ENCODE measurements around the gene P2RX6.
"Not testable (repeated sequence)": the region's sequence is repeated elsewhere in the genome, so short reads cannot be mapped to it uniquely, and the experiment has no call there.

P2RX6 gene

GRCh38 chr22:21068681-21069276, 53.8 kb downstream of the P2RX6 start:
- H3K9ac ChIP-seq (ENCODE audit: low read length) = no peak overlapping the region
- H3K4me1 ChIP-seq (ENCODE audit: control insufficient read depth, insufficient read depth, low read length) = no peaks in the 10 kb centered on the region
- H3K27me3 ChIP-seq (ENCODE audit: control insufficient read depth, insufficient read depth, low read length) = no peaks in the 10 kb centered on the region
- no peak overlapping the region for H3K4me3 ChIP-seq (ENCODE audit: low read depth, low read length)
- no peaks in the 10 kb centered on the region for H3K36me3 ChIP-seq (ENCODE audit: control insufficient read depth, insufficient read depth, low read length)
- H3K27ac ChIP-seq (ENCODE audit: low read depth, low read length) = no peak overlapping the region
- H3K9me3 ChIP-seq (ENCODE audit: control insufficient read depth, insufficient read depth, low read depth, low read length) = peaks cover 7% of the 10 kb centered on the region; the same call in 1 of the 2 replicates

GRCh38 chr22:21069375-21069774, 54.4 kb downstream of the P2RX6 start:
- peaks cover 7% of the 10 kb centered on the region; the same call in 1 of the 2 replicates for H3K9me3 ChIP-seq (ENCODE audit: control insufficient read depth, insufficient read depth, low read depth, low read length)

GRCh38 chr22:21070690-21071615, 56.0 kb downstream of the P2RX6 start:
- Histone ChIP-seq H3K4me1 (ENCODE audit: control insufficient read depth, insufficient read depth, low read length) (no peaks in the 10 kb centered on the region), H3K36me3 (ENCODE audit: control insufficient read depth, insufficient read depth, low read length) (no peaks in the 10 kb centered on the region), H3K27ac (ENCODE audit: low read depth, low read length) (no peak overlapping the region), H3K4me3 (ENCODE audit: low read depth, low read length) (no peak overlapping the region), H3K9me3 (ENCODE audit: control insufficient read depth, insufficient read depth, low read depth, low read length) (peaks cover 7% of the 10 kb centered on the region; the same call in 1 of the 2 replicates), H3K27me3 (ENCODE audit: control insufficient read depth, insufficient read depth, low read length) (no peaks in the 10 kb centered on the region), H3K9ac (ENCODE audit: low read length) (no peak overlapping the region)

More at GRCh38 chr22:21069375-21069774, 54.4 kb downstream of the P2RX6 start:
- H3K27ac ChIP-seq (ENCODE audit: low read depth, low read length) = no peak overlapping the region
- no peak overlapping the region for H3K9ac ChIP-seq (ENCODE audit: low read length)
- no peak overlapping the region for H3K4me3 ChIP-seq (ENCODE audit: low read depth, low read length)
- H3K36me3 ChIP-seq (ENCODE audit: control insufficient read depth, insufficient read depth, low read length) = no peaks in the 10 kb centered on the region
- no peaks in the 10 kb centered on the region for H3K4me1 ChIP-seq (ENCODE audit: control insufficient read depth, insufficient read depth, low read length)
- no peaks in the 10 kb centered on the region for H3K27me3 ChIP-seq (ENCODE audit: control insufficient read depth, insufficient read depth, low read length)

GRCh38 chr22:21071796-21072195, 56.8 kb downstream of the P2RX6 start:
- not testable (repeated sequence) for H3K27ac ChIP-seq (ENCODE audit: low read depth, low read length); H3K4me3 ChIP-seq (ENCODE audit: low read depth, low read length); H3K36me3 ChIP-seq (ENCODE audit: control insufficient read depth, insufficient read depth, low read length); H3K9me3 ChIP-seq (ENCODE audit: control insufficient read depth, insufficient read depth, low read depth, low read length); H3K4me1 ChIP-seq (ENCODE audit: control insufficient read depth, insufficient read depth, low read length); H3K9ac ChIP-seq (ENCODE audit: low read length); H3K27me3 ChIP-seq (ENCODE audit: control insufficient read depth, insufficient read depth, low read length)

GRCh38 chr22:21073023-21073422, 58.1 kb downstream of the P2RX6 start:
- peaks cover 7% of the 10 kb centered on the region; the same call in 1 of the 2 replicates for H3K9me3 ChIP-seq (ENCODE audit: control insufficient read depth, insufficient read depth, low read depth, low read length)
- H3K27me3 ChIP-seq (ENCODE audit: control insufficient read depth, insufficient read depth, low read length) = no peaks in the 10 kb centered on the region
- no peak overlapping the region for H3K27ac ChIP-seq (ENCODE audit: low read depth, low read length)
- no peak overlapping the region for H3K9ac ChIP-seq (ENCODE audit: low read length)
- H3K36me3 ChIP-seq (ENCODE audit: control insufficient read depth, insufficient read depth, low read length) = no peaks in the 10 kb centered on the region
- H3K4me3 ChIP-seq (ENCODE audit: low read depth, low read length) = no peak overlapping the region
- no peaks in the 10 kb centered on the region for H3K4me1 ChIP-seq (ENCODE audit: control insufficient read depth, insufficient read depth, low read length)

- no peak overlapping the region for H3K27ac ChIP-seq (ENCODE audit: low read depth, low read length)
- no peaks in the 10 kb centered on the region for H3K4me1 ChIP-seq (ENCODE audit: control insufficient read depth, insufficient read depth, low read length)
- H3K9ac ChIP-seq (ENCODE audit: low read length) = no peak overlapping the region
- no peaks in the 10 kb centered on the region for H3K36me3 ChIP-seq (ENCODE audit: control insufficient read depth, insufficient read depth, low read length)
- no peaks in the 10 kb centered on the region for H3K27me3 ChIP-seq (ENCODE audit: control insufficient read depth, insufficient read depth, low read length)
- no peak overlapping the region for H3K4me3 ChIP-seq (ENCODE audit: low read depth, low read length)
- peaks cover 7% of the 10 kb centered on the region; the same call in 1 of the 2 replicates for H3K9me3 ChIP-seq (ENCODE audit: control insufficient read depth, insufficient read depth, low read depth, low read length)
These were observed 58.5 kb downstream of the P2RX6 start for GRCh38 chr22:21073482-21073881.

- no peaks in the 10 kb centered on the region for H3K27me3 ChIP-seq (ENCODE audit: control insufficient read depth, insufficient read depth, low read length)
- peaks cover 7% of the 10 kb centered on the region; the same call in 1 of the 2 replicates for H3K9me3 ChIP-seq (ENCODE audit: control insufficient read depth, insufficient read depth, low read depth, low read length)
- H3K9ac ChIP-seq (ENCODE audit: low read length) = no peak overlapping the region
- H3K36me3 ChIP-seq (ENCODE audit: control insufficient read depth, insufficient read depth, low read length) = no peaks in the 10 kb centered on the region
- H3K27ac ChIP-seq (ENCODE audit: low read depth, low read length) = no peak overlapping the region
- H3K4me3 ChIP-seq (ENCODE audit: low read depth, low read length) = no peak overlapping the region
- no peaks in the 10 kb centered on the region for H3K4me1 ChIP-seq (ENCODE audit: control insufficient read depth, insufficient read depth, low read length)
These were observed 59.2 kb downstream of the P2RX6 start for GRCh38 chr22:21074102-21074715.

GRCh38 chr22:21075516-21076138, 60.7 kb downstream of the P2RX6 start:
- Histone ChIP-seq H3K9ac (ENCODE audit: low read length) (no peak overlapping the region), H3K27ac (ENCODE audit: low read depth, low read length) (no peak overlapping the region), H3K4me3 (ENCODE audit: low read depth, low read length) (no peak overlapping the region), H3K27me3 (ENCODE audit: control insufficient read depth, insufficient read depth, low read length) (no peaks in the 10 kb centered on the region), H3K36me3 (ENCODE audit: control insufficient read depth, insufficient read depth, low read length) (no peaks in the 10 kb centered on the region), H3K9me3 (ENCODE audit: control insufficient read depth, insufficient read depth, low read depth, low read length) (peaks cover 7% of the 10 kb centered on the region; the same call in 1 of the 2 replicates), H3K4me1 (ENCODE audit: control insufficient read depth, insufficient read depth, low read length) (no peaks in the 10 kb centered on the region)

GRCh38 chr22:21076912-21077625, 62.1 kb downstream of the P2RX6 start:
- no peak overlapping the region for H3K27ac ChIP-seq (ENCODE audit: low read depth, low read length)
- no peaks in the 10 kb centered on the region for H3K36me3 ChIP-seq (ENCODE audit: control insufficient read depth, insufficient read depth, low read length)
- no peaks in the 10 kb centered on the region for H3K4me1 ChIP-seq (ENCODE audit: control insufficient read depth, insufficient read depth, low read length)
- no peak overlapping the region for H3K9ac ChIP-seq (ENCODE audit: low read length)
- H3K27me3 ChIP-seq (ENCODE audit: control insufficient read depth, insufficient read depth, low read length) = no peaks in the 10 kb centered on the region
- peaks cover 2% of the 10 kb centered on the region; the same call in 1 of the 2 replicates for H3K9me3 ChIP-seq (ENCODE audit: control insufficient read depth, insufficient read depth, low read depth, low read length)
- no peak overlapping the region for H3K4me3 ChIP-seq (ENCODE audit: low read depth, low read length)

Measured in HUES6 (cell line).